Endothelial cell of umbilical vein (primary cell): ENCODE results near the gene NRM. TPM values are rescaled to one million over a fixed set of nuclear protein-coding genes. Genes with fewer than 3 reads are reported as not detected.

ENCODE experiments used
- BruUV-seq: library from RNA; stranded (reverse); fragments of 400-500 nt; replicated peaks from 2 replicates; lab custom pipeline; 2021; lab: Mats Ljungman, UMichigan
- CTCF ChIA-PET: fragments of 300-600, 350-600 bp; sonication (Branson Sonifier 250); formaldehyde crosslinking; loops from one replicate; lab custom pipeline; 2021; ENCODE audit warnings: antibody characterized with exemption, inconsistent platforms; lab: Charles Lee
- POLR2A ChIA-PET: fragments of 300-600, 350-600 bp; sonication (Branson Sonifier 250); formaldehyde crosslinking; loops from one replicate; lab custom pipeline; 2021; ENCODE audit warnings: antibody characterized with exemption, inconsistent platforms; lab: Charles Lee
- DNase-seq: peaks from one replicate; pipeline ENCODE4 v3.0.0-alpha.2; 2011; ENCODE audit warnings: low read depth, low spot score
- FAIRE-seq: peaks from 2 replicates; lab custom pipeline; 2011; peaks lifted over from hg19 to GRCh38; lab: Jason Lieb, UNC
- H2AFZ ChIP-seq: 2 replicates; pipeline ENCODE4 v1.6.0; 2012; ENCODE audit warnings: low read depth, low read length, control low read depth, inconsistent platforms
- H3K27ac ChIP-seq: 2 replicates; pipeline ENCODE4 v1.5.1; 2011; ENCODE audit warnings: low read depth, mild to moderate bottlenecking, control low read depth, low read length, moderate library complexity; ENCODE audit not compliant: insufficient read depth
- H3K27me3 ChIP-seq, 2 experiments: 2 replicates each; pipeline versions ENCODE4 v1.6.0 to v1.6.1; 2011; ENCODE audit warnings: low read length in 2 of 2, mixed read lengths in 1 of 2; ENCODE audit not compliant: control insufficient read depth in 2 of 2, insufficient read depth in 2 of 2
- H3K36me3 ChIP-seq, 2 experiments: 2 replicates in 1 of 2; 3 replicates in 1 of 2; pipeline ENCODE4 v1.5.1; 2011; ENCODE audit warnings: low read length in 2 of 2, mild to moderate bottlenecking in 1 of 2, moderate library complexity in 1 of 2; ENCODE audit not compliant: control insufficient read depth in 2 of 2, insufficient read depth in 2 of 2; ENCODE audit errors: extremely low read depth in 1 of 2
- H3K4me1 ChIP-seq: 3 replicates; pipeline ENCODE4 v1.5.1; 2011; ENCODE audit warnings: mild to moderate bottlenecking, low read length; ENCODE audit not compliant: control insufficient read depth, insufficient read depth; ENCODE audit errors: extremely low read depth
- H3K4me2 ChIP-seq: 2 replicates; pipeline ENCODE4 v1.6.1; 2011; ENCODE audit warnings: low read length, control low read depth, mixed read lengths; ENCODE audit not compliant: insufficient read depth
- H3K4me3 ChIP-seq, 3 experiments: fragments of 200-600 bp in 1 of 3; sonication (generic), shearing (Covaris generic) in 1 of 3; replicated peaks in 1 of 3; 2 replicates each; pipeline ENCODE4 v1.5.1; 2011 to 2016; ENCODE audit warnings: control low read depth in 3 of 3, low read length in 3 of 3, mild to moderate bottlenecking in 2 of 3, inconsistent platforms in 1 of 3, low read depth in 1 of 3, moderate library complexity in 1 of 3; ENCODE audit not compliant: insufficient read depth in 1 of 3
- H3K79me2 ChIP-seq: 2 replicates; pipeline ENCODE4 v1.6.0; 2012; ENCODE audit warnings: low read length, inconsistent platforms; ENCODE audit not compliant: control insufficient read depth, insufficient read depth
- H3K9ac ChIP-seq: replicated peaks from 2 replicates; pipeline ENCODE3; 2011; ENCODE audit warnings: low read length, control low read depth; ENCODE audit not compliant: insufficient read depth; ENCODE audit errors: extremely low read depth
- H3K9me1 ChIP-seq: replicated peaks from 3 replicates; pipeline ENCODE4 v1.6.0; 2011; ENCODE audit warnings: mild to moderate bottlenecking, low read length; ENCODE audit not compliant: control insufficient read depth, insufficient read depth; ENCODE audit errors: extremely low read depth
- H3K9me3 ChIP-seq: replicated peaks from 2 replicates; pipeline ENCODE4 v1.5.1; 2012; ENCODE audit warnings: low read length, inconsistent platforms; ENCODE audit not compliant: control insufficient read depth, insufficient read depth
- H4K20me1 ChIP-seq: replicated peaks from 2 replicates; pipeline ENCODE3; 2011; ENCODE audit warnings: mild to moderate bottlenecking, low read length; ENCODE audit not compliant: control insufficient read depth, insufficient read depth; ENCODE audit errors: extremely low read depth
- CTCF ChIP-seq, 2 donors: IDR thresholded peaks; 1 replicate in 1 of 2; 2 replicates in 1 of 2; pipeline ENCODE4 v1.5.1; 2011; ENCODE audit warnings: low read length in 2 of 2, mild to moderate bottlenecking in 2 of 2, moderate library complexity in 2 of 2, control low read depth in 1 of 2, inconsistent platforms in 1 of 2, low read depth in 1 of 2; ENCODE audit not compliant: insufficient read depth in 1 of 2; ENCODE audit errors: extremely low read depth in 1 of 2
- EZH2 ChIP-seq: IDR thresholded peaks from 2 replicates; pipeline ENCODE4 v1.6.1; 2012; ENCODE audit warnings: borderline replicate concordance, low read depth, mild to moderate bottlenecking, moderate library complexity, low read length, inconsistent platforms; ENCODE audit not compliant: severe bottlenecking
- FOS ChIP-seq: IDR thresholded peaks from 2 replicates; pipeline ENCODE4 v1.6.1; 2011; ENCODE audit warnings: mild to moderate bottlenecking, low read length, moderate library complexity, borderline replicate concordance; ENCODE audit not compliant: insufficient read depth
- GATA2 ChIP-seq: IDR thresholded peaks from 2 replicates; pipeline ENCODE4 v1.7.0; 2011; ENCODE audit warnings: low read depth, mild to moderate bottlenecking, moderate library complexity, mixed read lengths, low read length; ENCODE audit not compliant: insufficient read length, insufficient read depth
- JUN ChIP-seq: IDR thresholded peaks from 2 replicates; pipeline ENCODE4 v1.6.1; 2011; ENCODE audit warnings: borderline replicate concordance, low read depth; ENCODE audit not compliant: insufficient read length, insufficient read depth
- MAX ChIP-seq: IDR thresholded peaks from 2 replicates; pipeline ENCODE4 v1.6.1; 2011; ENCODE audit not compliant: insufficient read depth, insufficient read length
- MYC ChIP-seq: IDR thresholded peaks from one replicate; pipeline ENCODE4 v1.6.1; 2011; ENCODE audit warnings: mild to moderate bottlenecking, low read depth, low read length
- POLR2A ChIP-seq: IDR thresholded peaks from 2 replicates; pipeline ENCODE4 v1.6.1; 2012; ENCODE audit warnings: low read depth, mild to moderate bottlenecking, control low read depth, low read length
- POLR2AphosphoS5 ChIP-seq: IDR thresholded peaks from 2 replicates; pipeline ENCODE4 v1.6.1; 2012; ENCODE audit warnings: low read depth, mild to moderate bottlenecking, control low read depth, low read length, moderate library complexity; ENCODE audit not compliant: insufficient read depth
- dilution Hi-C: fragments of 300-500 bp; cut with MboI; formaldehyde crosslinking; loops from one replicate; pipeline ENCODE4 v1.15.0; 2019; ENCODE audit warnings: low sequenced_read_pairs; ENCODE audit not compliant: extremely low pct_ligation_motif_present
- intact Hi-C: fragments of 100-400 bp; cut with micrococcal nuclease; formaldehyde crosslinking; loops from one replicate; pipeline ENCODE4 v1.10.0; 2022
- polyA plus RNA-seq, 4 experiments: library from polyadenylated mRNA; depleted of rRNA in 3 of 4; stranded (reverse) in 3 of 4; unstranded in 1 of 4; fragments of >200 nt; gene quantifications; 2 replicates each; pipeline versions ENCODE4 v1.2.1 to v1.2.3, GENCODE V29; 2011 to 2012; ENCODE audit warnings: missing spikeins in 1 of 4
- total RNA-seq: library from RNA; stranded (reverse); gene quantifications from 2 replicates; pipeline ENCODE4 v1.2.3, GENCODE V29; 2021

The NRM gene
- total and polyA plus RNA-seq, 2 donors (not counting 3 experiments of a cell fraction or from before 2014, with no cell fraction given): 32.2 to 33.8 TPM

- H3K79me2 ChIP-seq: no peaks in the 10 kb centered on the region
- no peak overlapping the region for H2AFZ ChIP-seq
- peaks cover 2 to 7% of the 10 kb centered on the region in 2 experiments for H3K36me3 ChIP-seq
- POLR2A ChIA-PET: no interaction called here
- no peak overlapping the region for H3K4me2 ChIP-seq
- intact Hi-C loops (no loop called here), dilution Hi-C loops (no loop called here)
- no peaks in the 10 kb centered on the region for H3K9me3 ChIP-seq
- H3K9ac ChIP-seq: no peak overlapping the region
- CTCF ChIA-PET: interaction anchor here (0.6 to 3.3 kb wide), 7 partner anchors 9 to 222 kb away, joined by 3 to 16 read pairs (median 4); partner anchors contain the start of gene MDC1
- H3K27ac ChIP-seq: no peak overlapping the region
- H3K27me3 ChIP-seq: no peaks in the 10 kb centered on the region
- no peak for TF ChIP-seq POLR2A
- no peak for TF ChIP-seq MAX
- no peak overlapping the region for H3K4me3 ChIP-seq
- BruUV-seq: no TSS peak
- H4K20me1 ChIP-seq: no peaks in the 10 kb centered on the region
- FAIRE-seq: no peak
- H3K4me1 ChIP-seq: no peaks in the 10 kb centered on the region
- no peaks in the 10 kb centered on the region for H3K9me1 ChIP-seq
- DNase-seq: no peak
These were observed 13.0 kb upstream of the NRM start for GRCh38 chr6:30703821-30704220.

- H3K4me2 ChIP-seq: no peak overlapping the region
- ChIA-PET POLR2A (interaction anchor here (0.8 kb wide), 1 partner anchor 14 kb away, joined by 3 read pairs; the partner anchor contains the start of gene MDC1), CTCF (interaction anchor here (1.2 to 3.3 kb wide), 4 partner anchors 8 to 221 kb away, joined by 3 to 16 read pairs (median 12); partner anchors contain the start of gene MDC1)
- H3K4me3 ChIP-seq: no peak overlapping the region
- no peaks in the 10 kb centered on the region for H3K4me1 ChIP-seq
- dilution Hi-C loops (no loop called here), intact Hi-C loops (no loop called here)
- no peaks in the 10 kb centered on the region for H4K20me1 ChIP-seq
- no peaks in the 10 kb centered on the region for H3K79me2 ChIP-seq
- no peak for TF ChIP-seq JUN
- no peak for TF ChIP-seq FOS
- TF ChIP-seq GATA2: no peak
- no peak for TF ChIP-seq CTCF (IDR thresholded peaks at IDR 0.05; ENCODE audit: extremely low read depth in 1 of 2, insufficient read depth in 1 of 2, low read depth in 1 of 2, low read length in 2 of 2)
- no peak for TF ChIP-seq POLR2A
- TF ChIP-seq MYC: no peak
- no peak for TF ChIP-seq POLR2AphosphoS5
- no peak for TF ChIP-seq MAX
- TF ChIP-seq EZH2: no peak
- DNase-seq: no peak
- no peaks in the 10 kb centered on the region for H3K27me3 ChIP-seq
- FAIRE-seq: no peak
- H3K27ac ChIP-seq: no peak overlapping the region
- no peaks in the 10 kb centered on the region for H3K9me1 ChIP-seq
- peaks cover 2 to 7% of the 10 kb centered on the region in 2 experiments for H3K36me3 ChIP-seq
- no peaks in the 10 kb centered on the region for H3K9me3 ChIP-seq
- no TSS peak for BruUV-seq
- no peak overlapping the region for H2AFZ ChIP-seq
- H3K9ac ChIP-seq: no peak overlapping the region
These were observed 12.2 kb upstream of the NRM start for GRCh38 chr6:30703011-30703410.
